Measurements from ENCODE around the gene DNAJB12.

The DNAJB12 gene

DNA sequence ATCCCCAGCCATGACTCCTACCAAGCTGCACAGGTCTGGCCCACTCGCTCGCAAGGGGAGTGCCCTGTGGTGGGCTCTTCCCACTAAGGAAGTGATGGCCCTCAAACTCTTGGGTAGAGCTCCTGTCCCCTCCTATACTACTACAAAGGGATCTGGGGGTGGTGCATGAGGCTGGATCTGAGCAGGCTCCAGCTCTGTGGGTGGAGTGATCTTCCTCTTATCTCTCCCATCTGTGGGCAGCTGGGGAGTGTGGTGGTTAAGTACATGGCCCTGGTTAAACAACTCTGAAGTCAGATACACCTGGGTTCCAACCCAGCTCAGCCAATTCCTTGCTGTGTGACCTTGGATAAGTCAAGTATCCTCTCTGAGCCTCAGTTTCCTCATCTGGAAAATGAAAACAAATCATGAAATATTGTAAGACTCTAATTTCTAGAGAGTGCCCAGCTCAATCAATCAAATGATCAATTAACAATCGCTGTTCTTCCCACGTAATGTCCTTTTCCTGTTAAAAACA lies 63.6 kb downstream of the DNAJB12 start:
- DNase-seq (ENCODE audit: low read depth), result no peak

DNA sequence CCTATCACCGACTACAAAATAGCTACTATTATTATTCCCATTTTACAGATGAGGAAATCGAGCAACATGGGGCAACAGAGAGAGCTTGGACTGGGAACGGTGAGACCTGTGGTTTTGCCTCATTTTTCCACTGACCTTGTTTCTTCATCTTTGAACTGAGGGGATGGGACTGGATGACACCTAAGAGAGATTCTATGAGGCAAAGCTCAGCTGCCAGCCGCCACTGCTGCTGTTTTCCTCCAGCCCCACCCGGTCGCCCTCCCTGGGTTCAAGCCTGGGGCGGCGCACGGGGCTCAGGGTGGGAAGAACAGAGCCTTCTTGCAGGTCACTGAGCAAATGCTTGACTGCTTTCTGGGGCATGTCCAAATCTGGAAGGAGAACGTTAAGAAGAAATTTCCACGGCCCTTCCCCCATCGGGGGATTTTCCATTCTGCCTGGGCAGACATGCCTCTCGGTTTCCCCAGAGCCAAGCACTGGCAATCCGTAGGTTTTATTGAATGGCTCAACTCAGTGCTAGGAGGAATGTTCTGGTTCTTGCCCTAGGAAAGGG lies 68.7 kb downstream of the DNAJB12 start:
- no peak for DNase-seq (ENCODE audit: low read depth)

DNA sequence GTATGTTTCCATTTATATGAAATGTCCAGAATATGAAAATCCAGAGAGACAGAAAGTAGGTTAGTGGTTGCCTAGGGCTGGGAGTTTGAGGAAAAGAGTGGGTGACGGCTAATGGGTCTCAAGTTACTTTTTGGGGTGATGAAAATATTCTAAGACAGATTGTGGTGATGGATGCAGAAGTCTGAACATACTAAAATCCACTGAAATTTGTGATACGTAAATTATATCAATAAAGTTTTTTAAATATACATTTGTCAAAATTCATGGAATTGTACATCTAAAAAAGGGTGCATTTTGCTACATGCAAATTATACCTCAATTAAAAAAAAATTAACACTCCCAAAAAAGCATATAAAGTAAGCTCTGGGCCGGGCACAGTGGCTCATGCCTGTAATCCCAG lies 71.6 kb downstream of the DNAJB12 start:
- no peak for DNase-seq (ENCODE audit: low read depth)

Data from activated T-cell treated with anti-CD3 and anti-CD28 coated beads for 24 hours (primary cell).